ENCODE data around the gene MITD1. TPM values are rescaled to one million over a fixed set of nuclear protein-coding genes. Genes with fewer than 3 reads are reported as not detected.

Gene MITD1
- total and polyA plus RNA-seq, 2 of the 13 experiments (the other 11 are each of a cell fraction or from before 2014, with no cell fraction given): 17.8 to 43.7 TPM

GRCh38 chr2:99180755-99181623, at the start of gene MITD1, which contains the start of gene MRPL30 (continued):
- TF ChIP-seq STAT6 (CRISPR knock-in tag; IDR thresholded peaks at IDR 0.05; ENCODE audit: borderline replicate concordance) (peak; percentile 92), FOSL1 (CRISPR knock-in tag; IDR thresholded peaks at IDR 0.05; ENCODE audit: borderline replicate concordance) (no peak), REST (IDR thresholded peaks at IDR 0.05; ENCODE audit: borderline replicate concordance in 1 of 2, low read depth in 1 of 2, low read length in 2 of 2) (peak in 1 of 2 experiments; percentile 67; a peak in 2 of 4 replicates), RARG (CRISPR knock-in tag; IDR thresholded peaks at IDR 0.05; ENCODE audit: low read depth) (peak; percentile 89), ZNF34 (CRISPR knock-in tag; IDR thresholded peaks at IDR 0.05; ENCODE audit: borderline replicate concordance) (no peak), NBN (conservative IDR thresholded peaks at IDR 0.05) (no peak), MTA3 (CRISPR knock-in tag; IDR thresholded peaks at IDR 0.05) (no peak), AFF4 (CRISPR knock-in tag; IDR thresholded peaks at IDR 0.05) (peak; percentile 82), ZIK1 (CRISPR knock-in tag; IDR thresholded peaks at IDR 0.05; ENCODE audit: borderline replicate concordance, low read depth) (peak; percentile 88), LRRFIP1 (CRISPR knock-in tag; conservative IDR thresholded peaks at IDR 0.05) (no peak), ERF (CRISPR knock-in tag; IDR thresholded peaks at IDR 0.05) (peak; percentile 99), ISX (CRISPR knock-in tag; conservative IDR thresholded peaks at IDR 0.05) (no peak; the same call in 1 of the 2 replicates), ZMYM4 (CRISPR knock-in tag; IDR thresholded peaks at IDR 0.05) (peak; percentile 98), SP2 (CRISPR knock-in tag; IDR thresholded peaks at IDR 0.05) (peak; percentile 45; the same call in 1 of the 2 replicates), RFX1 (IDR thresholded peaks at IDR 0.05) (no peak), POLR2A (IDR thresholded peaks at IDR 0.05; ENCODE audit: insufficient read depth in 1 of 2, low read depth in 2 of 2, low read length in 2 of 2) (peak; percentile 95 to 99)

Measured in HepG2 (cell line).